NB4 (cell line): ENCODE results near the gene TEDC2.
"Not testable (repeated sequence)": the region's sequence is repeated elsewhere in the genome, so short reads cannot be mapped to it uniquely, and the experiment has no call there.

Experiments
- DNase-seq: peaks from one replicate; pipeline ENCODE4 v3.0.0; 2010; ENCODE audit warnings: low read depth
- H3K4me3 ChIP-seq: one replicate; pipeline ENCODE4 v1.5.1; 2011; ENCODE audit warnings: mild to moderate bottlenecking, low read depth, low read length, moderate library complexity
- MYC ChIP-seq: IDR thresholded peaks from 2 replicates; pipeline ENCODE4 v1.6.1; 2011; ENCODE audit warnings: low read depth, low read length
- POLR2A ChIP-seq: IDR thresholded peaks from 2 replicates; pipeline ENCODE4 v1.6.1; 2011; ENCODE audit warnings: mild to moderate bottlenecking; ENCODE audit not compliant: insufficient read length; ENCODE audit errors: extremely low read depth
- TF ChIP-seq, protein P1 (sequence below): IDR thresholded peaks from one replicate; pipeline ENCODE4 v1.5.1; 2012; ENCODE audit warnings: low read depth, low read length
- TF ChIP-seq, protein P2 (sequence below): IDR thresholded peaks from 2 replicates; pipeline ENCODE4 v1.6.1; 2011; ENCODE audit warnings: low read depth, low read length

Gene TEDC2

DNA sequence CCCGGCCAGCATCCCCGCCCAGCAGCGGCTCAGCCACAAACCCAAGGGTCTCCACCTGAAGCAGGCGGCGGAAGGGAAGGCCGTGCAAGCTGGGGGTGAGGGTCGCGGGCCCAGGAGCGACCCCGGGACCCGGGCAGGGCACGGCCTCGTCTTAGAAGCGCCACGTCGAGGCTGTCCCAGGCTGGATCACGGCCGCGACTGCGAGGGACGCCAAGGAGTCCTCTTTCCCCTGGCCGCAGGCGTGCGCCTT is 31.2 kb upstream of the TEDC2 start:
- H3K4me3 ChIP-seq: peak overlapping the region; percentile 54
- no peak for DNase-seq
- no peak for TF ChIP-seq POLR2A
- no peak for TF ChIP-seq MYC
- TF ChIP-seq, protein P1, sequence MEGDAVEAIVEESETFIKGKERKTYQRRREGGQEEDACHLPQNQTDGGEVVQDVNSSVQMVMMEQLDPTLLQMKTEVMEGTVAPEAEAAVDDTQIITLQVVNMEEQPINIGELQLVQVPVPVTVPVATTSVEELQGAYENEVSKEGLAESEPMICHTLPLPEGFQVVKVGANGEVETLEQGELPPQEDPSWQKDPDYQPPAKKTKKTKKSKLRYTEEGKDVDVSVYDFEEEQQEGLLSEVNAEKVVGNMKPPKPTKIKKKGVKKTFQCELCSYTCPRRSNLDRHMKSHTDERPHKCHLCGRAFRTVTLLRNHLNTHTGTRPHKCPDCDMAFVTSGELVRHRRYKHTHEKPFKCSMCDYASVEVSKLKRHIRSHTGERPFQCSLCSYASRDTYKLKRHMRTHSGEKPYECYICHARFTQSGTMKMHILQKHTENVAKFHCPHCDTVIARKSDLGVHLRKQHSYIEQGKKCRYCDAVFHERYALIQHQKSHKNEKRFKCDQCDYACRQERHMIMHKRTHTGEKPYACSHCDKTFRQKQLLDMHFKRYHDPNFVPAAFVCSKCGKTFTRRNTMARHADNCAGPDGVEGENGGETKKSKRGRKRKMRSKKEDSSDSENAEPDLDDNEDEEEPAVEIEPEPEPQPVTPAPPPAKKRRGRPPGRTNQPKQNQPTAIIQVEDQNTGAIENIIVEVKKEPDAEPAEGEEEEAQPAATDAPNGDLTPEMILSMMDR: no peak
- TF ChIP-seq, protein P2, sequence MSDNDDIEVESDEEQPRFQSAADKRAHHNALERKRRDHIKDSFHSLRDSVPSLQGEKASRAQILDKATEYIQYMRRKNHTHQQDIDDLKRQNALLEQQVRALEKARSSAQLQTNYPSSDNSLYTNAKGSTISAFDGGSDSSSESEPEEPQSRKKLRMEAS: no peak

DNA sequence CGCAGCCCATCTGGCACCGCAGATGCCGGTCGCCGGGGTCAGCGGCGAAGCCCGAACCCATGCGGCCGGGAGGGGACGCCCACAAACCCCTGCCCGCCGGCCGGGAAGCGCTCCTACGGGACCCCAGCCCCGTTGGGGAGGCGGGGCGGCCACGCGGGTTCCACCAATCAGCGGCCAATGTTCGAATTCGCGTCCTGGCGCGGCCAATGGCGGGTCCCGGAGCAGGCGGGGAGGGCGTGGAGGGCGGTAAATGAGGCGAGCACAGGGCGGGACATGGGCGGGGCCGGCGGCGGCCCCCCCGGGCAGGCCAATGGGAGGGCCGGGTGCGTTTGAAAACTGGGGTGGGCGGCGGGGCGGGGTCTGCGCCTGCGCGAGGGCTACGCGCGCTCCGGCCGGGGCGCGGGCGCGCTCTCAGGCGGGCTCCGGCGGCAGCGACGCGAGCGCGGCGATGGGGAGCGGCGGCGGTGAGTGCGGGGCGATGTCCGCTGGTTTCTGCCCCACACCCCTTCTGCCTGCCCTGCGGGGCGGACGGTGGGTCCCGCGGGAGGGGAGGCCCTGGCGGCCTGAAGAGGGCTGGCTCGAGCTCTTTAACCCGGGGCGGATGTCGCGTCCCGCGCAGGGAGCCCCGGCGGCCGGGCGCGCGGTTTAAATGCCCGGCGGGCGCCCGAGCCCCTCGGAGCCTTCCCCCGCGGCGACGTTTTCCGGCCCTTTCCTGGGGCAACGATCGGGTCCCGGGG is 30.7 kb upstream of the TEDC2 start, which contains the start of gene CCNF:
Gene CCNF, plus strand, starts transcription at position 414 of the 737 bp plus-strand sequence. Its CDS starts 35 bp downstream, at position 449.
- peak; percentile 73 for TF ChIP-seq POLR2A
- TF ChIP-seq MYC: peak; percentile 48
- TF ChIP-seq, protein P2: peak; percentile 67; the same call in 1 of the 2 replicates
- TF ChIP-seq, protein P1: no peak
- DNase-seq: peak; percentile 95
- peak within 1 kb of the TSS; percentile 90 for H3K4me3 ChIP-seq

DNA sequence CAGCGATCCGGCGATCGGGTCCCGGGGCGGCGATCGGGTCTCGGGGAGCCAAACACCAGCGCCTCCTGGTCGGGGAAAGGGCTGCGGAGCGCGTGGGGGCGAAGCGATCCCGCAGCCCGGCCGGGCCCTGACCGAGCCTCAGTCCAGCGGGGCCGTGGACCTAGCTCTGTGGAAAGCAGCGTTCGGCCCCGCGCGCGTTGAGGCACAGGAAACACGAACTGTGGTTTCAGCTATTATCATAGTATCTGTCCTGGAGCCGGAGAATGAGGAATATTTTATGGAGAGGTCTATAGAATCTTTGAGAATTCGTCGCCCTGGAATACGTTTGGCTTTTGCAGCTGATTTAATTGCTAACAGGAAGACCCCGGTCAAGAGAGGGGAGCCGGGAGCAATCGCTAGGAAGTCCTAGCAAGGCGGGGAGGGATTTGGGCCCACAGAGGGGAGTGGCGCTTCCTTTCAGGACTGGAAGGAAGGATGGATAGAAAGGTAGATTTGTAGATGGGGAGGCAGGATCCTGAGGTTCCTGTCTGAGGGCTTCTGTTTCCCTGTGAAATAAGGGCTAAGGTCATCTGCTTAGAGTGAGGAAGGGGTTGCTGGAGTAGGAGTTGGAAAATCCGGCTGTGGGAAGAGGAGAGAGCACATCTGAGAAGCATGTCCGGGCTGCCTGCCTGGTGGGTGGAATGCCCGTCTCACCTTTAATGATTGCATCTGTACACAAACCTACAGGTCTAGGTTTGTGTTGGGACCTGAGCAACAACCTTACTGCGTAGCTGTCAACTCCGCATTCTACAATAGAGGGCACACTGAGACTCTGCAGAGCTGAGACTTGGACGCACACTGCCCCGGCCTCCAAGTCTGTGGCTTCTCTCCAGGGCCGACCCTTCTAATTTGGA is 29.9 kb upstream of the TEDC2 start:
- peak; percentile 58 for DNase-seq
- peak overlapping the region; percentile 90 for H3K4me3 ChIP-seq
- TF ChIP-seq, protein P2: no peak
- no peak for TF ChIP-seq POLR2A
- TF ChIP-seq, protein P1: no peak
- TF ChIP-seq MYC: no peak

DNA sequence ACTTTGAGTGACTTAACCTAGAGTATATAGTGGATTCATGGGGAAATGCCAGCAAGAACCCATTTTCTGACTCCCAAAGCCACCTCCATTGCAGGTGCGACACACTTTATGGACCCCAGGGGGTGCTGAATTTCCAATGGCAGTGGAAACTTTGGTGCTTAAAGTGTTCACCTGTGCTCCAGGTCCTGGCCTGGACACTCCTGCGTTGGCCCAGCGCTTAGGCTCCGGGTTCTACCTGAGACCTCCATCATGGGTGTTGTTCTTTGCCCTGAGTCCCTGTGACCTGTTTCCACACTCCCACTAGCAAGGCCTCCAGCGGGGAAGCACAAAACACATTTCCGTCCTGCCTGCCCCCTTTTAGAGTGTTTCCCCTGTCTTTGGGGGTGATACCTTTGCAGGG is 27.6 kb upstream of the TEDC2 start:
- TF ChIP-seq, protein P2: no peak
- TF ChIP-seq POLR2A: no peak
- no peak for TF ChIP-seq MYC
- TF ChIP-seq, protein P1: no peak
- DNase-seq: no peak

DNA sequence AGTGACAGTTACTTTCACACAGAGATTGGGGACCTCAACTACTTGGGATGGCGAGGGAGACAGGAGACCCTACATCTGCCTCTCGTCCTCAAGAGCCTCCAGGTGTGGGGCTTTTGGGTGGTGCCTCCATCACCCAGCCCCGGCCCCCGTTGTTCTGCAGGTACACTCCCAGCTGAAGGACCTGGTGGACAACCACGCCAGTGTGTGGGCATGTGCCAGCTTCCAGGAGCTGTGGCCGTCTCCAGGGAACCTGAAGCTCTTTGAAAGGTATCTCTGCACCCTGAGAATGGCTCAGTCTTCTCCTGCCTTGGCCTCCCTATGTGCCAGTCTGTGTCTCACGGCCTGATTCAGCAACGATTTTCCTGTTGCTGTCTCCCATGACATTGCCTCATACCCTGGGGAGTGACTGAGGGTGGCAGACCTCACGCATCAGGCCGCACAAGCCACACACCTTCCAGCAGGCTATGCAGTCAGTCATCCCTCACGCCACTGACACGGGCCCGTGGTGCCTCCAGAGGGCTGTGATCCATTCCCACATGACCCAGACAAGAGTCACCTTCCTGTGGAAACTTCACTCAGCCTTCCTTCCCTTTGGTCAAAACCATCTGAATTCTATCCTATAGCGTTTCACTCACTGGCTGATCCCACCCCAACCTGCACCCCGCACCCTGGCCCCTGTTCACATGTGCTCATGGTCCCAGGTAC is 27.0 kb upstream of the TEDC2 start:
- no peak for DNase-seq
- TF ChIP-seq POLR2A: no peak
- TF ChIP-seq, protein P2: no peak
- TF ChIP-seq, protein P1: no peak
- no peak for TF ChIP-seq MYC
- H3K4me3 ChIP-seq: no peak overlapping the region

More for the DNA sequence above, 27.6 kb upstream of the TEDC2 start:
- H3K4me3 ChIP-seq: no peak overlapping the region

DNA sequence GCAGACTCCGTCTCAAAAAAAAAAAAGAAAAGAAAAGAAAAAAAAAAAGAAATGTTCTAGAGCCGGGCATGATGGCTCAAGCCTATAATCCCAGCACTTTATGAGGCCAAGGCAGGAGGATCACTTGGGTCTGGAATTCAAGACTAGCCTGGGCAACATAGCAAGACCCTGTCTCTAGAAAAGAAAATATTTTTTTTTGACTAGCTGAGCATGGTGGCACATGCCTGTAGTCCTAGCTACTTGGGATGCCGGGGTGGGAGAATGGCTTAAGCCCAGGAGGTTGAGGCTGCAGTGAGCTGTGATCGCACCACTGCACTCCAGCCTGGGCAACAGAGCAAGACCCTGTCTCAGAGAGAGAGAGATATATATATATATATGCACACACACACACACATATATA is 24.7 kb upstream of the TEDC2 start:
- H3K4me3 ChIP-seq, DNase-seq: not testable (repeated sequence)
